Thyroid gland (tissue), 4 donors: ENCODE data around the gene TNRC6B. TPM values are rescaled to one million over a fixed set of nuclear protein-coding genes. Genes with fewer than 3 reads are reported as not detected.

Experiments used
- DNase-seq, 2 donors: peaks; one replicate each; pipeline ENCODE4 v3.0.0-alpha.2; 2019
- H3K27ac ChIP-seq, 3 donors: fragments of 200-600 bp; sonication (generic); 1 replicate in 2 of 3; 2 replicates in 1 of 3; pipeline ENCODE4 v1.5.1; 2016 to 2019; ENCODE audit warnings: mild to moderate bottlenecking in 1 of 3, moderate library complexity in 1 of 3
- H3K27me3 ChIP-seq: fragments of 200-600 bp; sonication (generic); one replicate; pipeline ENCODE4 v1.5.1; 2019
- H3K36me3 ChIP-seq, 2 donors: fragments of 200-600 bp; sonication (generic); one replicate each; pipeline ENCODE4 v1.5.1; 2016 to 2019
- H3K4me1 ChIP-seq, 2 donors: fragments of 200-600 bp; sonication (generic); one replicate each; pipeline ENCODE4 v1.5.1; 2017 to 2019
- H3K4me3 ChIP-seq, 3 donors: fragments of 200-600 bp; sonication (generic); replicated peaks in 1 of 3; 1 replicate in 2 of 3; 2 replicates in 1 of 3; pipeline ENCODE4 v1.5.1; 2016; ENCODE audit warnings: mild to moderate bottlenecking in 1 of 3
- H3K9me3 ChIP-seq: fragments of 200-600 bp; sonication (generic); one replicate; pipeline ENCODE4 v1.5.1; 2017
- CTCF ChIP-seq, 6 experiments: fragments of 200-600 bp in 3 of 6; fragments of 450-650 bp in 3 of 6; sonication (generic) in 3 of 6; IDR thresholded peaks; one replicate each; pipeline ENCODE4 v1.5.1; 2016 to 2019; ENCODE audit warnings: antibody characterized with exemption in 6 of 6, mild to moderate bottlenecking in 2 of 6, inconsistent platforms in 1 of 6, moderate library complexity in 1 of 6
- POLR2A ChIP-seq, 2 donors: fragments of 450-650 bp; IDR thresholded peaks; one replicate each; pipeline ENCODE4 v1.6.1; 2017; ENCODE audit warnings: antibody characterized with exemption in 2 of 2, mild to moderate bottlenecking in 2 of 2, moderate library complexity in 1 of 2
- WGBS, 2 donors: methylation state at CpG; one replicate each; pipeline ENCODE4 v1.1.5; 2017; 5-methylcytosine and 5-hydroxymethylcytosine counted together
- intact Hi-C: fragments of 100-400 bp; cut with DNase I; formaldehyde crosslinking; loops from one replicate; pipeline ENCODE4 v1.15.1; 2023
- total RNA-seq, 4 donors: library from RNA; depleted of rRNA; stranded (reverse); fragments of >200 nt; gene quantifications; one replicate each; pipeline ENCODE4 v1.2.3, GENCODE V29; 2016

TNRC6B gene
- total RNA-seq, 4 donors from 2014 or later, result 46.1 to 202 (median 114) TPM

- TF ChIP-seq CTCF (IDR thresholded peaks at IDR 0.05) (no peak), POLR2A (IDR thresholded peaks at IDR 0.05) (no peak)
- H3K4me3 ChIP-seq, result peak overlapping the region in 2 of 3 donors; percentile 29 to 64
- H3K27ac ChIP-seq, result peak overlapping the region in 2 of 3 donors; percentile 65 to 70
- no peaks in the 10 kb centered on the region for H3K9me3 ChIP-seq
- peak; percentile 36 to 43 for DNase-seq
- no peaks in the 10 kb centered on the region for H3K27me3 ChIP-seq
- H3K4me1 ChIP-seq, result peaks cover 45 to 53% of the 10 kb centered on the region in 2 donors
- WGBS, 2 donors, result 1% methylated on average over 17 of the region's 17 CpGs
- intact Hi-C loops, result loop anchor here (5.0 kb wide), 1 partner anchor 136 kb away; no protein-coding TSS in a partner anchor
- H3K36me3 ChIP-seq, result no peaks in the 10 kb centered on the region
Measured at GRCh38 chr22:40178417-40179409, 988 bp downstream of the TNRC6B start.

GRCh38 chr22:40179526-40179925 lies 1.8 kb downstream of the TNRC6B start:
- DNase-seq, result no peak
- H3K27me3 ChIP-seq, result no peaks in the 10 kb centered on the region
- peaks cover 45 to 59% of the 10 kb centered on the region in 2 donors for H3K4me1 ChIP-seq
- intact Hi-C loops, result loop anchor here (5.0 kb wide), 1 partner anchor 137 kb away; no protein-coding TSS in a partner anchor
- no peak for TF ChIP-seq CTCF (IDR thresholded peaks at IDR 0.05)
- TF ChIP-seq POLR2A (IDR thresholded peaks at IDR 0.05), result no peak
- 68 to 69% methylated on average over 2 of the region's 2 CpGs for WGBS, 2 donors
- peak overlapping the region in 2 of 3 donors; percentile 65 to 70 for H3K27ac ChIP-seq
- peak overlapping the region in 1 of 3 donors; percentile 29 for H3K4me3 ChIP-seq
- H3K36me3 ChIP-seq, result no peaks in the 10 kb centered on the region
- H3K9me3 ChIP-seq, result no peaks in the 10 kb centered on the region

- H3K4me3 ChIP-seq, result no peak overlapping the region
- intact Hi-C loops, result no loop called here
Measured at GRCh38 chr22:40180403-40180802, 2.7 kb downstream of the TNRC6B start.

GRCh38 chr22:40181323-40181722 lies 3.6 kb downstream of the TNRC6B start:
- no peak overlapping the region for H3K4me3 ChIP-seq
- no peak overlapping the region for H3K27ac ChIP-seq
- H3K9me3 ChIP-seq, result no peaks in the 10 kb centered on the region
- TF ChIP-seq CTCF (IDR thresholded peaks at IDR 0.05), result no peak
- no peaks in the 10 kb centered on the region for H3K36me3 ChIP-seq
- intact Hi-C loops, result no loop called here
- no peak for DNase-seq
- 81 to 84% methylated on average over 3 of the region's 3 CpGs for WGBS, 2 donors
- H3K27me3 ChIP-seq, result no peaks in the 10 kb centered on the region
- peaks cover 45 to 60% of the 10 kb centered on the region in 2 donors for H3K4me1 ChIP-seq

More at GRCh38 chr22:40180403-40180802, 2.7 kb downstream of the TNRC6B start:
- 81 to 82% methylated on average over 4 of the region's 4 CpGs for WGBS, 2 donors
- TF ChIP-seq CTCF (IDR thresholded peaks at IDR 0.05) (no peak), POLR2A (IDR thresholded peaks at IDR 0.05) (no peak)
- Histone ChIP-seq H3K27me3 (no peaks in the 10 kb centered on the region), H3K36me3 (no peaks in the 10 kb centered on the region), H3K4me1 (peaks cover 45 to 60% of the 10 kb centered on the region in 2 donors), H3K9me3 (no peaks in the 10 kb centered on the region), H3K27ac (no peak overlapping the region)
- DNase-seq, result no peak
